ENCODE results near the gene RAB11FIP3. TPM values are rescaled to one million over a fixed set of nuclear protein-coding genes. Genes with fewer than 3 reads are reported as not detected.

RAB11FIP3 gene
- total and polyA plus RNA-seq, 2 of the 13 experiments (the other 11 are each of a cell fraction or from before 2014, with no cell fraction given) = 34.3 to 57.6 TPM

DNA sequence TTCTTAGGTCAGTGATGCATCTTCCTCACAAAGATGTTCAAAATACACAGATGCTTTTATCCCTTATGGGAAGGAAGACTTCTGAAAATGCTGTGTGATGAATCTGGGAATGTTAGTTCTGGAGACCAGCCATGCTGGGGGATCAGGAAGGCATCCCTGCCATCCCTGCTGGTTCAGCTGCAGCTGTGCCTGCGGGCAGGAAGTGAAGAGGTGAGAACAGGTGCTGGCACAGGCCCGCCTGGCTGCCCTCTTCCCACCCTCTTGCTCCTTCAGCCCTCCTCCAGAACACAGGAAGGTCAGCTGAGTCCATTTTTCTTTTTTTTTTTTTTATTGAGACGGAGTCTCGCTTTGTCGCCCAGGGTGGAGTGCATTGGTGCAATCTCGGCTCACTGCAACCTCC is 15.2 kb downstream of the RAB11FIP3 start:
- BruUV-seq (replicated peaks) = no TSS peak
- TF ChIP-seq, protein P1, sequence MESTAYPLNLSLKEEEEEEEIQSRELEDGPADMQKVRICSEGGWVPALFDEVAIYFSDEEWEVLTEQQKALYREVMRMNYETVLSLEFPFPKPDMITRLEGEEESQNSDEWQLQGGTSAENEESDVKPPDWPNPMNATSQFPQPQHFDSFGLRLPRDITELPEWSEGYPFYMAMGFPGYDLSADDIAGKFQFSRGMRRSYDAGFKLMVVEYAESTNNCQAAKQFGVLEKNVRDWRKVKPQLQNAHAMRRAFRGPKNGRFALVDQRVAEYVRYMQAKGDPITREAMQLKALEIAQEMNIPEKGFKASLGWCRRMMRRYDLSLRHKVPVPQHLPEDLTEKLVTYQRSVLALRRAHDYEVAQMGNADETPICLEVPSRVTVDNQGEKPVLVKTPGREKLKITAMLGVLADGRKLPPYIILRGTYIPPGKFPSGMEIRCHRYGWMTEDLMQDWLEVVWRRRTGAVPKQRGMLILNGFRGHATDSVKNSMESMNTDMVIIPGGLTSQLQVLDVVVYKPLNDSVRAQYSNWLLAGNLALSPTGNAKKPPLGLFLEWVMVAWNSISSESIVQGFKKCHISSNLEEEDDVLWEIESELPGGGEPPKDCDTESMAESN (CRISPR knock-in tag; conservative IDR thresholded peaks at IDR 0.05) = no peak
- TF ChIP-seq, protein P2, sequence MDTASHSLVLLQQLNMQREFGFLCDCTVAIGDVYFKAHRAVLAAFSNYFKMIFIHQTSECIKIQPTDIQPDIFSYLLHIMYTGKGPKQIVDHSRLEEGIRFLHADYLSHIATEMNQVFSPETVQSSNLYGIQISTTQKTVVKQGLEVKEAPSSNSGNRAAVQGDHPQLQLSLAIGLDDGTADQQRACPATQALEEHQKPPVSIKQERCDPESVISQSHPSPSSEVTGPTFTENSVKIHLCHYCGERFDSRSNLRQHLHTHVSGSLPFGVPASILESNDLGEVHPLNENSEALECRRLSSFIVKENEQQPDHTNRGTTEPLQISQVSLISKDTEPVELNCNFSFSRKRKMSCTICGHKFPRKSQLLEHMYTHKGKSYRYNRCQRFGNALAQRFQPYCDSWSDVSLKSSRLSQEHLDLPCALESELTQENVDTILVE (CRISPR knock-in tag; IDR thresholded peaks at IDR 0.05) = no peak
- TF ChIP-seq SMAD1 (CRISPR knock-in tag; IDR thresholded peaks at IDR 0.05; ENCODE audit: borderline replicate concordance, low read depth) = no peak
- no peak for TF ChIP-seq HNF4A (CRISPR knock-in tag; IDR thresholded peaks at IDR 0.05)
- TF ChIP-seq, protein P3, sequence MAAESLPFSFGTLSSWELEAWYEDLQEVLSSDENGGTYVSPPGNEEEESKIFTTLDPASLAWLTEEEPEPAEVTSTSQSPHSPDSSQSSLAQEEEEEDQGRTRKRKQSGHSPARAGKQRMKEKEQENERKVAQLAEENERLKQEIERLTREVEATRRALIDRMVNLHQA (CRISPR knock-in tag; IDR thresholded peaks at IDR 0.05) = no peak
- no peak for TF ChIP-seq REL (CRISPR knock-in tag; conservative IDR thresholded peaks at IDR 0.05)
- TF ChIP-seq MAFG (CRISPR knock-in tag; IDR thresholded peaks at IDR 0.05) = no peak
- TF ChIP-seq, protein P4, sequence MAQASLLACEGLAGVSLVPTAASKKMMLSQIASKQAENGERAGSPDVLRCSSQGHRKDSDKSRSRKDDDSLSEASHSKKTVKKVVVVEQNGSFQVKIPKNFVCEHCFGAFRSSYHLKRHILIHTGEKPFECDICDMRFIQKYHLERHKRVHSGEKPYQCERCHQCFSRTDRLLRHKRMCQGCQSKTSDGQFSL (CRISPR knock-in tag; IDR thresholded peaks at IDR 0.05) = no peak
- no peak for TF ChIP-seq KLF9 (CRISPR knock-in tag; IDR thresholded peaks at IDR 0.05; ENCODE audit: low read depth)
- TF ChIP-seq EHMT2 (IDR thresholded peaks at IDR 0.05; ENCODE audit: borderline replicate concordance, low read depth, low read length) = no peak
- H3K27ac ChIP-seq (ENCODE audit: extremely low read length, insufficient read depth, low read length) = no peak overlapping the region
- H3K27me3 ChIP-seq (ENCODE audit: control insufficient read depth in 1 of 2, insufficient read depth in 2 of 2, low read length in 2 of 2) = no peaks in the 10 kb centered on the region
- intact Hi-C loops (cut with micrococcal nuclease; ENCODE audit: unreplicated experiment) (no loop called here), in situ Hi-C loops (cut with HindIII; ENCODE audit: extremely low pct_ligation_motif_present, low pct_unique_long_range_greater_than_20kb) (no loop called here)
- H2AFZ ChIP-seq (ENCODE audit: low read length) = no peak overlapping the region
- H3K36me3 ChIP-seq (replicated peaks in 1 of 2; ENCODE audit: control insufficient read depth in 1 of 2, insufficient read depth in 2 of 2, low read length in 2 of 2) = peaks cover 2 to 29% of the 10 kb centered on the region in 2 experiments; a peak in 3 of 5 replicates
- H4K20me1 ChIP-seq (ENCODE audit: insufficient read depth, low read length) = 0 out of 2 replicates have a peak, but pooled peaks cover 5% of the 10 kb centered on the region
- 97% methylated on average over 5 of the region's 6 CpGs for WGBS (ENCODE audit: low lambda C conversion rate)
- H3K79me2 ChIP-seq (ENCODE audit: insufficient read depth, low read length) = peaks cover 48% of the 10 kb centered on the region
- H3K4me1 ChIP-seq (ENCODE audit: insufficient read depth, low read length) = no peaks in the 10 kb centered on the region
- H3K9me3 ChIP-seq (ENCODE audit: low read length) = no peaks in the 10 kb centered on the region
- ChIA-PET POLR2A (no interaction called here), CTCF (ENCODE audit: low intra/inter-chr PET ratio, low total read pairs) (no interaction called here)
- FAIRE-seq (no peak), DNase-seq (ENCODE audit: low spot score) (no peak), ATAC-seq (no peak)
- no peak overlapping the region for H3K4me2 ChIP-seq (ENCODE audit: low read depth, low read length)
- no peak overlapping the region for H3K4me3 ChIP-seq (replicated peaks in 1 of 3; ENCODE audit: insufficient read depth in 1 of 3, low read depth in 2 of 3, low read length in 3 of 3)
- H3K9ac ChIP-seq (ENCODE audit: insufficient read depth, low read depth, low read length) = no peak overlapping the region
